NT2/D1 (cell line): ENCODE results near the gene TPRG1L.

Experiments
- DNase-seq: peaks from one replicate; pipeline ENCODE4 v3.0.0-alpha.2; 2011; ENCODE audit warnings: low read depth, low spot score
- H3K27me3 ChIP-seq: 2 replicates; pipeline ENCODE4 v1.6.0; 2011; ENCODE audit warnings: mild to moderate bottlenecking; ENCODE audit not compliant: insufficient read length, insufficient read depth
- H3K36me3 ChIP-seq: 2 replicates; pipeline ENCODE4 v1.6.1; 2011; ENCODE audit warnings: mild to moderate bottlenecking, low read length, mixed read lengths; ENCODE audit not compliant: insufficient read depth, insufficient read length
- H3K4me1 ChIP-seq: 2 replicates; pipeline ENCODE4 v1.5.1; 2011; ENCODE audit not compliant: insufficient read depth, insufficient read length
- H3K4me3 ChIP-seq: 2 replicates; pipeline ENCODE4 v1.5.1; 2011; ENCODE audit warnings: low read depth; ENCODE audit not compliant: insufficient read length
- H3K9ac ChIP-seq: 2 replicates; pipeline ENCODE4 v1.6.0; 2011; ENCODE audit warnings: low read depth; ENCODE audit not compliant: insufficient read length
- H3K9me3 ChIP-seq: 2 replicates; pipeline ENCODE4 v1.5.1; 2011; ENCODE audit warnings: mild to moderate bottlenecking, low read length; ENCODE audit not compliant: insufficient read depth
- SUZ12 ChIP-seq: IDR thresholded peaks from 2 replicates; pipeline ENCODE4 v1.6.1; 2011; ENCODE audit not compliant: insufficient read length, insufficient read depth; ENCODE audit errors: extremely low read depth
- YY1 ChIP-seq: IDR thresholded peaks from 2 replicates; pipeline ENCODE4 v1.6.1; 2011; ENCODE audit not compliant: insufficient read length, insufficient read depth
- ZNF274 ChIP-seq: IDR thresholded peaks from 2 replicates; pipeline ENCODE4 v1.6.1; 2011; ENCODE audit warnings: mild to moderate bottlenecking, low read depth, low read length

The TPRG1L gene

DNA sequence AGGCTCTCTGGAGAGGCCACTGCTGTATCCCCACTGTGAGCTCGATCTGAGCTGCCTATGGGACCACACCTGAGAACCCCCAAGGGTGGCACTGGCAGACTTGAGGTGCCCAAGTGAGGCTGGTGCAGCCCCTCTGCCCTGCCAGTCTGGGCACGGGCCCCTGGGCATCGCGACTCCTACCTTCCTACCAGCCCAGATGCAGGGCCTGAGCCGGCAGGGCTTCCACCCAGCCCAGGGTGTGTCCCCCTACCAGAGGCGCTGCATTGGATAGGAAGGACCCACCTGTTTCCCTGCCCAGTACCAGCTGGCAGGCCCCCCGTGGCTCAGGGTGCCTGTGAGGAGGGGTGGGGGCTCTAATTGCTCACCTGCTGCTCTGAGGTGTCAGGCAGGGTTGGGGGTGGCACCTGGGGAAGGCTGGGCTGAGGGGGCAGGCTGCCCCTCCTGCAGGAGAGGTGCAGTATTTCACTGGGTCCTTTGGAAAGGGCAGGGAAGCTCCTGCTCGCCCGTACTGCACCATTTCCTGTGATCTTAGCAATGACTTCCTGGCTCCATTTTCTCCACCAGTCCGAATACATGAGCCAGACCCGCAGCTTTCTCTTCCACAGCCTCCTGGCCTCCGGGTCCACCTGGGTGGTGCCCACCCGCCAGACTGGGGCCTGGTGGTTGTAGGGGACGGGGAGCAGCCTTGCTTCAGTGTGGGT lies 39.3 kb downstream of the TPRG1L start:
- TF ChIP-seq YY1: no peak
- no peak for TF ChIP-seq SUZ12
- TF ChIP-seq ZNF274: no peak
- H3K27me3 ChIP-seq: peaks cover 20% of the 10 kb centered on the region
- H3K4me3 ChIP-seq: no peak overlapping the region
- H3K9ac ChIP-seq: no peak overlapping the region
- H3K9me3 ChIP-seq: no peaks in the 10 kb centered on the region
- DNase-seq: no peak
- H3K4me1 ChIP-seq: peaks cover 9% of the 10 kb centered on the region
- H3K36me3 ChIP-seq: no peaks in the 10 kb centered on the region

DNA sequence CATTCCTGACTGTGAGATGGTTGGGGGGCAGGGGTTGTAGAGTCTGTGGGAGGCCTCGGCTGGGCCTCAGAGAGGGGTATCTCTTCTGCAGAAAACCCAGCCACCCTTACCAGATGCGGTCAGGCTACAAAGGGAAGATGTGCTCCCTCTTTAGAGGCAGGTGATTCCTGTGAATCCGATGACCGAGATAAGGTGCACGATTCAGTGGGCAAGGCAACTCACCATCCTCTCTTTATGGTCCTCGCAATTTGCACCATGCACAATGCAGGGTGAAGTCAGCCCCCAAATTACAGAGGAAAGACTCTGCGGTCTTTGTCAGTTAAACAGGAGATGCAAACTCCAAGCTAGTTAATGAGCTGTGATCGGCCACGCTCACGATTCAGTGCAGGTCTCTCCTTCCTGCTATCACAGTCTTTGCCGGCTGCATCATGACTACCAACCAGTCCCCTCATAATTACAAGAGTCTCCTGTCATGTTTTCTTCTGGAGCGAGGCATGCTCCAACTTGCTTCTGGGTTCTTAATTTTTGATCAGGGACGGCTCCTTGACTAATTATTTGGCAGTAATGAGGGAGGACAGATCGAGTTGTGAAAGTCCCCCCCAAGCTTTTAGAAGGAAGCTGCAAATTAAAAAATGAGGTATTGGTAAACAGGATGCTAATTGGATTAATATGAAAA lies 40.0 kb downstream of the TPRG1L start:
- no peak for DNase-seq
- peaks cover 9% of the 10 kb centered on the region for H3K4me1 ChIP-seq
- TF ChIP-seq YY1 (no peak), SUZ12 (no peak), ZNF274 (no peak)
- H3K27me3 ChIP-seq: peaks cover 26% of the 10 kb centered on the region
- no peaks in the 10 kb centered on the region for H3K36me3 ChIP-seq
- no peak overlapping the region for H3K4me3 ChIP-seq
- no peaks in the 10 kb centered on the region for H3K9me3 ChIP-seq
- no peak overlapping the region for H3K9ac ChIP-seq

GRCh38 chr1:3668148-3668547 lies 43.3 kb downstream of the TPRG1L start:
- H3K9me3 ChIP-seq: no peaks in the 10 kb centered on the region
- H3K27me3 ChIP-seq: peaks cover 37% of the 10 kb centered on the region
- no peaks in the 10 kb centered on the region for H3K36me3 ChIP-seq
- peaks cover 13% of the 10 kb centered on the region for H3K4me1 ChIP-seq
- no peak overlapping the region for H3K9ac ChIP-seq
- DNase-seq: no peak
- no peak overlapping the region for H3K4me3 ChIP-seq
- TF ChIP-seq YY1 (no peak), SUZ12 (no peak), ZNF274 (no peak)

- no peak overlapping the region for H3K4me3 ChIP-seq
- H3K27me3 ChIP-seq: peaks cover 37% of the 10 kb centered on the region
- no peak for TF ChIP-seq ZNF274
- TF ChIP-seq YY1: no peak
- no peak for TF ChIP-seq SUZ12
- peaks cover 15% of the 10 kb centered on the region for H3K4me1 ChIP-seq
- no peaks in the 10 kb centered on the region for H3K9me3 ChIP-seq
- H3K36me3 ChIP-seq: no peaks in the 10 kb centered on the region
- DNase-seq: no peak
- no peak overlapping the region for H3K9ac ChIP-seq
These were observed 43.9 kb downstream of the TPRG1L start for GRCh38 chr1:3668585-3669300.

GRCh38 chr1:3669421-3669821 lies 44.6 kb downstream of the TPRG1L start:
- DNase-seq: no peak
- H3K27me3 ChIP-seq: peaks cover 37% of the 10 kb centered on the region
- H3K9me3 ChIP-seq: no peaks in the 10 kb centered on the region
- peaks cover 21% of the 10 kb centered on the region for H3K4me1 ChIP-seq
- H3K4me3 ChIP-seq: no peak overlapping the region
- H3K9ac ChIP-seq: no peak overlapping the region
- H3K36me3 ChIP-seq: no peaks in the 10 kb centered on the region
- TF ChIP-seq ZNF274: no peak

- Histone ChIP-seq H3K9ac (no peak overlapping the region), H3K27me3 (peaks cover 37% of the 10 kb centered on the region), H3K4me3 (no peak overlapping the region), H3K4me1 (peaks cover 24% of the 10 kb centered on the region), H3K36me3 (no peaks in the 10 kb centered on the region), H3K9me3 (no peaks in the 10 kb centered on the region)
- DNase-seq: no peak
- no peak for TF ChIP-seq SUZ12
- no peak for TF ChIP-seq YY1
- no peak for TF ChIP-seq ZNF274
These were observed 45.2 kb downstream of the TPRG1L start for GRCh38 chr1:3669971-3670431.

DNA sequence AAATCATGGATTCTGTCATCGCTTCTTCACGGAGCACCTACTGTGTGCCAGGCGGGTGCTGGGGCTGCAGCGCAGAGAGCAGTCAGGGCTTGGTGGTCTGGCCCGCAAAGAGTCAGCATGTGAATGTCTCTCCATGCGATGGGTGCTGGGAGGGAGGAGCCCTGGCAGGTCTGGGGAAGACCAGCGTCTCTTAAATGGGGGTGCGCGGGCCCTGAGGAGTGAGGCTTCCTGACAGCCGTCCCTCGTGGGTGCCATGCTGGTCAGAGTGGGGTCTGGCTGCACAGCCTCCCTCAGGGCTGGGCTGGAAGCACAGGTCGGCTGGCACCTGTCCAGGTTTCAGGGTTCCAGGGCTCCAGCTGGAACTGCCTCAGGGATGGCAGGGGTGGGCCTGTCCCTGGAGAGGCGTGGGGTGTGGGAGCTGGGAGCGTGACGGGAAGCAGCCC lies 46.0 kb downstream of the TPRG1L start:
- no peaks in the 10 kb centered on the region for H3K36me3 ChIP-seq
- H3K9ac ChIP-seq: no peak overlapping the region
- no peaks in the 10 kb centered on the region for H3K9me3 ChIP-seq
- peaks cover 24% of the 10 kb centered on the region for H3K4me1 ChIP-seq
- DNase-seq: no peak
- peaks cover 37% of the 10 kb centered on the region for H3K27me3 ChIP-seq
- TF ChIP-seq YY1 (no peak), ZNF274 (no peak), SUZ12 (no peak)
- no peak overlapping the region for H3K4me3 ChIP-seq
